HG03457 (cell line): ENCODE data around the gene TSPAN15.

Source experiments
- ATAC-seq: cut with Tn5 transposase; IDR thresholded peaks from one replicate; pipeline ENCODE4 v1.9.1; 2021; ENCODE audit warnings: moderate number of reproducible peaks; ENCODE audit not compliant: unreplicated experiment

TSPAN15 gene

DNA sequence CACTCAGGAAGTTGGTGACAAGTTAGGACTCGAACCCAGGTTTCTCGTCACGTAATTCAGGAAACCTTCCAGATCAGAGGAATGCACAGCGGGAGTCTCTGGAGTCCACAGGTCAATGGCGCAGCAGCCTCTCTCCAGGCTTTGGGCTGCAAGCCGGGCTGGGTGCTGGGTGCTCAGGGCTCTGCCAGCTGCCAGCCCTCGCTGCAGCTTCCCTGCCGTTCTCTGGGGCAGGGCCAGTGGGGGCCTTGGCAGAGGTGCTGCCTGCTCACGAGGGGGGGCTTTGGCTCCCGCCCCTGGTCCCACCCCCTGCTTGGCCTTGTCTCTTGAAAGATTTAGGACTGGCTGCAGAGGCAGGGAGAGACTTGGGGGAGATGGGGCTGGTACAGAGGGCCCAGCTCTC lies 34.6 kb upstream of the TSPAN15 start, which contains the start of gene TACR2:
Gene TACR2, minus strand, starts transcription at position 224 of the 400 bp plus-strand sequence. CDS start 595 bp downstream, outside the sequence.
- ATAC-seq = no peak

DNA sequence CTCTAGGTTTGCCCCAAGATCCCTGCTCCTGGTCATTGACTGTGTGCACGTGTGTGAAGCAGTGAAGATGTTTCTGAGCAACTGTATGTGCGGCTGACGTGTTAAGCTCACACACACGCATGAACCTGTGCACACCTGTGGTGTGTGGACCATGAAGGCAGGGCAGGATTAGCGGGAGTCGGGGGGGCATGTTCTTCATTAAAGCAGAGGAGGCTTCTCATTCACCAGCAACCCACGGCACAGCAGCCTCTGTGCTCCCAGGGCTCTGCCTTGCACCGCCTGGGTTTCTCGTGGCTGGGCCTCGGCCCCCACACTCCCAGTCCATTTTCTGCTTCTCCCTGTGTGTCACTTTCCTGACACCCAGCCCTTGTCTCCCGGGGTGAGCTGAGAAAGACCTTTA lies 33.7 kb upstream of the TSPAN15 start:
- no peak for ATAC-seq

DNA sequence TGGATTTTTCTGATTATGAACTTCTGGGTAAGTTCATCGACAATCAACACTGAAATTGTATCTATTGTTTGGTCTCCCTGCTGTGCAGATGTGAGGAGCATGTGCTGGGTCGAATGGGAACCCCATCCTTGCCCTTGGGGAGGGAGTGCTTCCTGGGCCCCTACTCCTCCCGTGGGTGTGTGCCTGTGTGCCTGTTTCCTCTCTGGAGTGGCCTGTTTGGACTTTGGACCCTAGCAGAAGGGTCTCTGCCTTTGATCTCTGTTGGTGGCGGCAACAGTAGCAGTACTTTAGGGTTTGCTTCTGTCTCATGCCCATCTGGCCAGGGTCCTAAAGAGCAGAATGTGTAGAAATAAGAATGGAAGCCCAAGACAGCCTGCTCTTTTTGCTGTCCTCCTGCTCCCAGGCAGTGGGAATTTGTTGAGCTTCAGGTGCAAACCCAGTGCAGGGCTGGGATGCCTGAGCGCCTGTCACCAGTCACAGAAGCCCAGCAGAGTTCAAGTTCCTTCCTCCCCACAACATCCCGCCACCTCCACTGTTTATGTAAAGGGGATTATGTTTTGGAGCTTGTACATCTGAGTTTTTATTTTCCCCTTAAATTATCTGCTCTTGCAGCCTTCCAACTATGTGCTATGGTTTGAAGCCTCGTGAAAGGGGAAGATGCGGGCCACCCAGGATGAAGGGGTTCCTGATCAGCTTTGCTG lies 33.1 kb upstream of the TSPAN15 start:
- ATAC-seq = no peak

DNA sequence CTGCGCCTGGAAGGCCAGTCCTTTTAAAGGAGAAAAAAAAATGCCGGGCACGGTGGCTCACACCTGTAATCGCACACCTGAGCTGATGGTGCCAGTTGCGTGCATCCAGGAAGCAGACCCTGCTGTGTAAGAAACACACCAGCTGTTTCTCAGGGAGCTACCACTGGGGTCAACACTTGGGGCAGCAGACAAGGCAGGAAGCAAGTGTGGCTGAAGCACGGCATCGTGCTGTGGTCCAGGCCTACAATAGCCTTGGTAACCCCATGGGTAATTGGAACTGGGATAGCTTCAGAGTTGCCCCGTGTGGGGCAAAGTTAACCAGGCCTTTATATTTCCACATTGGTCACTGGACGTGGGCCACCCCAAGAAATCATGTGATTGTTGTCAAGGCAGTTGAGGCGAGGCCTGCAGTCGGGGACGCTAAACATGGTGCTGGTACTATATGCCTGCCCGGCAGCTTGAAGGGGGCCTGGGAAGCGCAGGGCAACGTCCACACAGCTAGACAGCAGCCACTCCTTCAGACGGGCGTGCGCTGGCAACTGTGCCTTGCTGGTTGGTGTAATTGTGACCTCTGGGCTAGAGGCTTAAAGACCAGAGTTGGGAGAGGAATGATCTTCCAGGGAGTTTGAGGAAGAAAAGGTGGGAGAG lies 32.0 kb upstream of the TSPAN15 start:
- no peak for ATAC-seq

DNA sequence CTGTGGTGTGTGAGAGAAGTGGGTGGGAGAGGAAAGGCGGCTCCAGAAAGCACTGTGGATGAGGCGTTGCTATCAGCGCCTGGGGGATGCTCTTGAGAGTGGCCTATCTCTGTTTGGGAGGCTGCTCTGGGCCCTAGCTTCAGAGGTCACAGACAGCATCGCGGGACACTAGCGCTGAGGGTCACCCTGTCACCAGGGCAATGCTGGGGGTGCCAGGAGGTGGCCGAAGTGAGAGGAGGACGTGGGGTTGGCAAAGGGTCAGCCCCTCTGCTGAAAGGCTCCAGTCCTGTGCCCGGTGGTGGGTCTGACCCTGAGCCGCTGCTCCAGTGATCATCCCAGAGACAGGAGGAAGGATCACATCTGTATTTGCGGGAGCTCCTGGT lies 31.5 kb upstream of the TSPAN15 start:
- ATAC-seq = no peak

DNA sequence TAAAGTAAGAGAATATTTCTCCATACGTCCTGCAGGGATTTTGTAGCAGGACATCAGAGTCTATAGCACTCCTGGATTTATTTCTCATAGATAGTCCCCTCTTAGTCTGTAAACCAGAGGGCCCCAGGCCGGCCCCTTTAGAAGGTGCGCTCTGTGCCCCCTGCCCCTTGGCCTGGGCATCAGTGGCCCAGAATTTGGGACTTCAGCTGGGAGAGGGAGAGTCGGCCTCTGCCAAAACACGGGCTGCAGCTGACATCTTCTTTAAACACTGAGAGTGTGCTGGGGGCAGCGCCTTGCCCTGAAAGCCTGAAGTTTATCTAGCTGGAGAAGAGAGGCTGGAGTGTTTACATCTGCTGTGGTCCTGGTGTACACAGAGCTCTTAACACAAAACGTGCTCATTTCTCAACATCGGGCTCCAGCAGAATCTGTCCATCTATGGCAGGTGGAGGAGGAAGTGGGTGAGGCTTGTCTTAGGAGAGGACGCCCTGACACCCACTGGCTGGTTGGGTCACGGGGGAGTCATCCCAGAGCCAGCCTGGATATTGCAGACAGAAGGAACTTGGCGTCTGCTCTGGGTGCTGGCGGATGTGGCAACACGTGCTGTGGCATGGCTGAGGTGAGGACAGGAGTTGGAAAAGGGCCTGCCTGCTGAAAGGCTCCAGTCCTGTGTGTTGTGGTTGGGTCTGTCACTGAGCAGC lies 29.5 kb upstream of the TSPAN15 start:
- no peak for ATAC-seq

DNA sequence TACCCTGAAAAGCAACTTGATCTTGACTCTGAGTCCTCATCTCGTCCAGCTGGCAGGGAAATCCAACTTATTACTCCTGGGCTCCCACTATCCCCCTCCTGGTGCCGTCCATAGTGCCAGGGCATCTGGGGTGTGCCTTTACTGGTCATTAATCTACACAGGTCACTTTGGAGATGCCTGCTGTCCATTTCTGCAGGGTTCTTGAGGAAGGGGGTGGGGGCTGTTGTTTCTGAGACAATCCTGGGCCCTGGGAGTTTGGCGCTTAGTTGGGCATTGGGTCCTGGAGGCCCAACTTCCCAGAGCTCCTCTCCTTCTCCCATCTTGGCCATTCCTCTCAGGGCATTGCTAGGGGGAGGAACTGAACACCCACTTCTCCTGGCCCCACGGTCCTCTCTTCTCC lies 28.6 kb upstream of the TSPAN15 start:
- ATAC-seq = no peak

DNA sequence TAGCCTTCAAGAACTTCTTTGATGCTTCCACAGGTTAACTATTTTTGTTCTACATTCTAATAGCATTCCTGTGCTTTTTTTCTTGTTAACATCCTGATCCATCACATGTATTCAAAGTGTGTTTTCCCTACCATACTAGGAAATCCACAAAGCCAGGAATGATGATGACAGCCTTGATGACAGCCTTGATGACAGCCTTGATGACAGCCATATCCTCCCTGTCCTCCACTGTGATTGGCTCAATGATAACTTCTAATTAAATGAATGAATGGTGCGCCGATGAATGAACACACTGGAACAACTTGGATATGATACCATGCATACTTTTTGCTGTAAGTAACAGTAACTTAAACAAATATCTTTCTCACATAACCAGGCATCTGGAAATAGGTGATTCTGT lies 26.2 kb upstream of the TSPAN15 start:
- ATAC-seq = no peak

DNA sequence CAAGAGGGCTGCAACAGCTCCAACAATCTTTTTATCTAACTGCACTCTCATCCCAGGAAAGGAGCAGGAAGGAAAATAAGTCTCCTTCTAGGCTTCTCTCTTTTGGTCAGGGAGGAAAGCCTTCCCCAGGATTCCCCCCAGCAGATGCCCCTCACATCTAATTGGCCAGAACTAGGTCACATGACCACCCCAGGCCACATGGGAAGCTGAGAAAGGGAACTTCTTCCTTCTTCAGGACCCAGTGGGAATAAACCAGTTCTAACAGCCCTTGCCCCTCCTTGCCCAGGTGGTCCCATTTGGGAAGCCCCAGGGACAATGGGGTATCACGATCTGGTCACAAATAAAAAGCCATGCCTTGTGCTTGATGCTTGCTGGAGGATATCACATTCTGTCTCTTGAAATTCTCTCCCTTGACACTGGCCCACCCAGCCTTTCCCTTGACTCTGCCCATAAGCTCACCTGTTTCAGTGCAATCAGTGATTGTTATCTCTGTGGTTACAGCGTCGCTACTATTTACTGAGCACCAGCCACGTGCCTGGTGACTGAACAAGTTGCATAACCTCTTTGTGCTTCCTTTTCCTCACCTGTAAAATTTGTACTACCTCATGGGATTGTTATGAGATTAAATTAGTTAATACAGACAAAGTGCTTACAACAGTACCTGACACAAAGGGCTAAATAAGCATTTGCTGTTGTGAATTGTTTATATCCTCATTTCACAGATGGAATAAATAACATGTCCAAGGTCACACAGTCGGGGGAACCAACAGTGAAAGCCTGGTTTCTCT lies 25.6 kb upstream of the TSPAN15 start:
- no peak for ATAC-seq

DNA sequence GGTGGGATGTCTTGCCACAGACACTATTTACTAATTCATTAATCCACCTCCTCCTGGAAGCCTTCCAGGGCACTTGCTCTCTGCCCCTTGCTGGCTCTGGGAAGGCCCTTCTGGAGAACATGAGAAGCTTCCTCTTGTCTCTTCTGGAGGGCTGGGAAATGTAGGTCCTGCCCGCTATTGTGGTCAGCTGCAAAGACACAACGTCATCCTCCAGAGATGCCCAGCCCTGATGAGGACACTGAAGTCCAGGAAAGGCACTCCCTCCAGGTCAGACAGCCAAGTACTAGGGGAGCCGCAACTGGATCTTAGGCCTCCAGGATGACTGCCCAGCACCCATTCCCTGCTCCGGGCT lies 24.9 kb upstream of the TSPAN15 start:
- ATAC-seq = no peak

DNA sequence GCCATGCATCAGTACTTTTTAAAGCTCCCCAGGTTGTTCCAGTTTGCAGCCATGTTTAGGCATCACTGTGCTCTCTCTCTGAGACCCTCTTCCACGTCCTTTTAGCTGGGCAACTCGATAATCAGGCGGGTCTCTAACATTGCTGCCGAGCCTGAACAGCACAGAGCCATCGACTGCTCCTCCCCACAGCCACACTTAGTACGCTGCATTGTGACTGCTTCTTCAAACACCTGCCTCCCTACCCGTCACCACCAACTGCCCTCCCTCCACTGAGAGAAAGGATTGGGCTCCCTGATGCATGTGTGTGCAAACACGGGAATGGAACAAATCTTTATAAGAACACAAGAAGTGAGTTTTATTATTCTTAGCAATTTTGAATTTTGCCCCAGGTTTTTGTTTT lies 23.1 kb upstream of the TSPAN15 start:
- ATAC-seq = no peak

DNA sequence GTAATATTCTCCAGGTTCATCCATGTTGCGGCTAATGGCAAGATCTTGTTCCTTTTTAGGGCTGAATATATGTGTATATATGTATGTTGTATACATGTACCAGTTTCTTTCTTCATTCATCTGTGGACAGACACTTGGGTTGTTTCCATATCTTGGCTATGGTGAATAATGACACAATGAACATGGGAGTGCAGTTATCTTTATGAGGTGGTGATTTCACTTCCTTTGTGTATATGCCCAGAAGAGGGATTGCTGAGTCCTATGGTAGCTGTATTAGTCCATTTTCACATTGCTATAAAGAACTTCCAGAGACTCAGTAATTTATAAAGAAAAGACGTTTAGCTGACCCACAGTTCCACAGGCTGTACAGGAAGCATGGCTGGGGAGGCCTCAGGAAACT lies 17.1 kb upstream of the TSPAN15 start:
- ATAC-seq = no peak

DNA sequence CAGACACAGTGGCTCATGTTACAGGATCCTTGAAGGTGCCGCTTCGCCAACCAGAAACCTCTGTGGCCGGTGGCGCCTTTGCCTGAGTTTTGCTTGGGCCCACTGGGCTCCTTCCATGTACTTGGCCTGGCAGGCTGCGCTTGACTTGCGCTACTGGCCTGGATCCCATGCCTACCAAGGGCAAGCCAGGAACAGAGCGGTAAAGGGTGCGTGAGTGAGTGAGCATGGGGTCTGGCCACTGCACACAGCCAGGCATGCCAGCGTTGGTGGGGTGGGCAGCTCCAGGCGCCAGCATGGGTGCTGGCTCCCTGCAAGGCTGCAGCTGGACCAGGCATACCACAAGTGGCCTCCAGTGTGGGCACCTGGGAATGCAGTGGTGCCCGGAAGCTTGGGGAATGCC lies 16.3 kb upstream of the TSPAN15 start:
- ATAC-seq = no peak

DNA sequence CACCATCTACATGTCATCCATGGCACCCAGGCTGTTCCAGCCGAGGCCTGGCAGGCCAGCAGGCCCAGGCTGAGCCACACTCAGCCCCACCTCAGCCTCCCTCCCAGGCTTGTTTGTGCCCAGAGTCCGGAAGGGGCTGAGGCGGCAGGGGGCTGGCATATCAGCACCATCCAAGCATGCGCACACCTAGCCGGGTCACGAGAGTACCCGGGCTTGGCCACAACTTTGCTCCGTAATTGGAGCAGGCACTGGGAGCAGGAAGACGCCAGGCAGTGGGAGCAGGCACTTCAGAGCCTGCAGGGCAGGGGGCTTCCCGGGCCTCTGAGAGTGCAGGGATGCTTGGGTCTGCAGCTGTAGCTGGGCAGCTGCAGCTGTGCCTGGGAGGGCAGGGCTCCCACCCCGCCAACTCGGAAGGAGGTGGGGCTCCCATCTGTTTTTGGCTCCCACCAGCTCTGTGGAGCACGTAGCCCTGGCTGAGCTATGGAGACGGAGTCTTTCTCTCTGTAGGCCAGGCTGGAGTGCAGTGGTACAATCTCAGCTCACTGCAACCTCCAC lies 15.2 kb upstream of the TSPAN15 start:
- ATAC-seq = no peak

DNA sequence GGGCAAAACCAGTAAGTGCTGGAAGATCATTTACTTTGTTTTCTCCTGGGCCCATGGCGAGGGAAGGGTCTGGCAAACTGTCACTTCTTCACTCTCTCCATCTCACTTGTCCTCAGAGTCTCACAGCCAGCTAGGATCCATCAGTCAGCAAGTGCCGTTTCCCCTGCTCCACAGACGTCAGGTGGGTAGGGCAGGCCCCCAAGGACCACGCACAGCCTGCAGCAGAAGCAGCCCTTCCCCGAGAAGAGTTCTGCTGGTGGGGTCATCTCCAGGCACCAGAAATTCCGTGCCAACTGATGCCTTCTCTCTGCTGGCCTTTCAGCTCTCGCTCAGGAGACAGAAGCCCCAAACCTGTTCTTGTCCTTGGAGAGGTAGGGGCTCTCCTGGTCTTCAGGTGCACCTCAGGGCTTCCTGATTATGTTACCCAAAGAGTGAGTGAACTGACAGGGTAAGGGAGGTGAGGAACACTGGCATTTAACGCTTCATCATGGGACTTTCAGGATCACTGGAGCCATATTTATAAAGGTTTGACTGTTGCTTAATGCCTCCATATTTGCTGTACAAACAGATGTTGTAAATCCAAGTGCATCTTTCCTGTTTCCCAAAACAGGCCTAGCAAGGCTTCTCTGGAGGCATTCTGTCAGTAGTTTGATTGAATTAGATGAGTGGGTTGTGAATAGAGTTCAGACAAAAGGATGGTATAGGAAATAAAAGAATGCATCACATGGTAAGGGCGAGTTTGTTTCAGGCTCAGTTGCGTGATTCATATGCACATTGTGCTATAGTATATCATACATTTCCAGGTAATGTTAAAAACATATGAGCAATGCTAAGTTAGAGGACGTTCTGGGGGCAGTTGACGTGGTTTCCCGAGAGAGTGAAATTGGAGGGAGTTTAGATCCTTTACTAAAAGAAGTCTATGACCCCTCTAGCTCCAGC lies 13.7 kb upstream of the TSPAN15 start:
- no peak for ATAC-seq

DNA sequence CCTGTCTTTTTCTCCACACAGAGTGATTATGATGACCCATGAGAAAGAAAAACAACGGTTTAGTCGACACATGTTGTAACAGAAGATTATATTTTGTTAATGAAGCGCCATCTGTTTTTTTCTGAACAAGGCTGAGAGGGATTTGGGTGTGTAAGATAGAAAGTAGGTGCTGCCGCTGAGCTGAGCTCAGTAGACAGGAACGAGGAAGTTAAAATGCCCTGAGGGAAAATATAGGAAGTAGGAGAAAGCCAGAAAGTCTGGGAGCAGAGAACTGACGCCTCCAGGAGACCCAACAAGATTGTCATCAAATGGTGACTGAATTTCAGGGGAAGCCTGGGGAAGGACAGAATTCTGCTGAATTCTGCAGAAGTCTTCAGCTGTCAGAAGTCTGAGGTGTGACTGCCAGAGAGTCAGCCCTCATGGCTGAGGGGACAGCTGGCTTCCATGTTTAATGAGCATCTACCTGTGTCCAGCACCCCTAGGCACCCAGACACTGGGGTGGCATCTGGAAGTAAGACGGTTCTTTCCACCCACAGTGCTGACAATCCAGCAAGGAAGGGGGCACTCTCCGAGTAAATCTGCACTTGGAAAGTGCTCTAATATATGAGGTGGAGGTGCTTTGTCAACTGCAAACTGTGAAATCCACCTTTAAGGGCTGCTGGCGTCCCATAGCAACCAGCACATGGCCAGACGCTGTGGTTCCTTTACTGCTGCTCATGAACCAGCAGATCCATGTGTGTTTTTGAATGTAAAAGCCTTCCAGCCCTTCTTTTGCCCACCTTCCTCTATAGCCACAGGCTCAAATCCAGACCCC lies 12.5 kb upstream of the TSPAN15 start:
- no peak for ATAC-seq

DNA sequence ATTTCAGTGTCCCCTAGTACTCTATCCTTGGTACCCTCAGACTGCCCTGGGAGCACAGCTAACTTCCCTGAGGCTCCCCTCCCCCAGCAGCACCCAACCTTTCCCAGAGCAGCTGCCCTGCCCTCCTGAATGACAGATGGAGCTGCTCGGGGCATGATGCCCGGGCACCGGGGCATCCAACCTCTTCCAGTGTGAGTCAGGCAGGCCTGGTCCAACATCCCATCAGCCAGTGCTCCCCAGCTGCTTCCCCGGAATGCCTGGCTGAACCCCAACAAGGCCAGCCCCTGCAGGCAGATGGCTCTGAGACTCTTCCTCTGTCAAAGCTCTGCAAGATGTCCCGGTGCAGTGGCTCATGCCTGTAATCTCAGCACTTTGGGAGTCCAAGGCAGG lies 11.9 kb upstream of the TSPAN15 start:
- ATAC-seq = no peak

DNA sequence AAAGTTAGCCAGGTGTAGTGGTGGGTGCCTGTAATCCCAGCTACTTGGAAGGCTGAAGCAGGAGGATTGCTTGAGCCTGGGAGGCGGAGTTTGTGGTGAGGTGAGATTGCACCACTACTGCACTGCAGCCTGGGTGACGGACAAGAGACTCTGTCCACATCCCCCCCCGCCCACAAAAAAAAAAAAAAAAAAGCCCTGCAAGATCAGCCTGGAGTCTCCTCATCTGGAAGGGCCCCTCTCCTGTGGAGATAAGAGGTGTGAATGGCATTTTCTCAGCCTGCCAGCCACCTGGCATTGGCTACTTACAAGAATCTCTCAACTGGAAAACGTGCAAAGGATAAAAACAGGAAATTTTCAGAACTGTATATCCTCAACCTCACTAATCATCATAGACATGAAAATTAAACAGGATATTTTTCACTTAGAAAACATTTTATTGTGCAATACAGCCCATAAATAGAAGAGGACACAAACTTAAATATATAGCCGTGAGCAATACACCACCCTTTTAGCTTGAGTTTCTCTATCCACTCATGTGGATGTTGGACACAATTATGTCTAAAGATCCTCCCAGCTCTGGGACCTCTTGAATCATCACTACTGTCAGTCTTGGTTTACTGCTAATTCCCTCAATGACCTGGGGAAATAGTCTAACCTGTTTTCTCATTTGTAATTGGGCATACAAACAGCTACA lies 11.3 kb upstream of the TSPAN15 start:
- ATAC-seq = no peak

DNA sequence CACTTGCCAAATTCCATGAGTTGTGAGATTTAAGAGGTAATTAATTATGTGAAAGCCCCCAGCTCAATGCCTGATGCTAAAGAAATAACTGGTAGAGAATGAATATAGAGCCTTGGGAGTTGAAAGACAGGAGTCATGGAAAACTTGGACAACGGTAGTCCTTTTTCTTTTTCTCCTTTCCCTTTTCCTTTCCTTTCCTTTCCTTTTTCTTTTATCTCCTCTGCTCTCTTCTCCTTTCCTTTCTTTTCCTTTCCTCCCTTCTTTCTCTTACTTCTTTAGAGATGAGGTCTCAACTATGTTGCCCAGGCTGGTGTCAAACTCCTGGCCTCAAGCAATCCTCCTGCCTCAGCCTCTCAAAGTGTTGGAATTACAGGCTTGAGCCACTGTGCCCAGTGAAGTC lies 7.9 kb upstream of the TSPAN15 start:
- ATAC-seq = no peak
